ENCODE results near the gene SLC35A1.
A peak's percentile ranks its signal among the peaks of the same experiment; 100 is the strongest.

The SLC35A1 gene

DNA sequence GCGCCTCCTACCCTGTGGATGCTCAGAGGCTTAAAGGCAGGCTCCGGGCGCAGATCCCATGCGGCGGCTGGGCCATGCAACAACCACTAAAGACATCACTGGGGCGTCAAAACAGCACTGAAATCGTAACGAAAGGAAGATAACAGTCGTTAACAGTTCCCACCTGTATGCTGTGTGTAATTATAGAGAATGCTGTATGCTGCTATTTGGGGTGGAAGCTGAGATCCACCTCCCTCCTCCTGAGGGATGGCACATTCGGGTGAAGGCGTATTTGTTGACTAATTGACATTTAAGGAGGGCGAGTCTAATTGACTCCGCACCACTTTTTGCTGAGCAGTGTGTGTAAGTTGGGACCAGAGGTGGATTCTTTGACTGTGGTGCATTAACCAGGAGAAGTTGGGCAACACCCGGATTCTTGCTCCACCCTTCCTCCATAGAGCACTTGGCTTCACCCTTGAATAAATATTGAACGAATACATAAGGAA lies 687 bp downstream of the SLC35A1 start:
- no peak for TF ChIP-seq EZH2phosphoT487 (IDR thresholded peaks at IDR 0.05; ENCODE audit: low read depth)
- TF ChIP-seq, protein P1, sequence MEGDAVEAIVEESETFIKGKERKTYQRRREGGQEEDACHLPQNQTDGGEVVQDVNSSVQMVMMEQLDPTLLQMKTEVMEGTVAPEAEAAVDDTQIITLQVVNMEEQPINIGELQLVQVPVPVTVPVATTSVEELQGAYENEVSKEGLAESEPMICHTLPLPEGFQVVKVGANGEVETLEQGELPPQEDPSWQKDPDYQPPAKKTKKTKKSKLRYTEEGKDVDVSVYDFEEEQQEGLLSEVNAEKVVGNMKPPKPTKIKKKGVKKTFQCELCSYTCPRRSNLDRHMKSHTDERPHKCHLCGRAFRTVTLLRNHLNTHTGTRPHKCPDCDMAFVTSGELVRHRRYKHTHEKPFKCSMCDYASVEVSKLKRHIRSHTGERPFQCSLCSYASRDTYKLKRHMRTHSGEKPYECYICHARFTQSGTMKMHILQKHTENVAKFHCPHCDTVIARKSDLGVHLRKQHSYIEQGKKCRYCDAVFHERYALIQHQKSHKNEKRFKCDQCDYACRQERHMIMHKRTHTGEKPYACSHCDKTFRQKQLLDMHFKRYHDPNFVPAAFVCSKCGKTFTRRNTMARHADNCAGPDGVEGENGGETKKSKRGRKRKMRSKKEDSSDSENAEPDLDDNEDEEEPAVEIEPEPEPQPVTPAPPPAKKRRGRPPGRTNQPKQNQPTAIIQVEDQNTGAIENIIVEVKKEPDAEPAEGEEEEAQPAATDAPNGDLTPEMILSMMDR (IDR thresholded peaks at IDR 0.05; ENCODE audit: low read depth, low read length), result no peak
- H2AFZ ChIP-seq (ENCODE audit: low read depth, low read length), result peak overlapping the region; percentile 98
- H3K4me2 ChIP-seq (ENCODE audit: low read length), result peak overlapping the region; percentile 86

DNA sequence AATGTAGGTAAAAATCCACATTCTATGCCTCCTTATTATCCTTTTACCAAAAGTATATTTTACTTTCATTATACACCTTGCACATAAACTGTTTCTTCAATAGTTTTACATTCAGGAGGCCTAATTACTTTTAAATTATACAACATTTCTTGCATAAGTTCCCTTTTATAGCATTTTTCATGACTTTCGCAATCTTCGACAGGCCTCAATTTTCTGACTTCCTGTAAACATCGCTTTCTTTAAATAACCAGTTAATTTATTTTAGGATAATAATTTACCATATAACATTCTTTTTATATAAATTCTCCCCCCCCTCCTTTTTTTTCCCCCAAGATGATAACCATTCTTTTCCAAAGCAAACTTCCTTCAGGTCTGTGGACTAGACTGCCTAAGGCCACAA lies 9.2 kb downstream of the SLC35A1 start:
- TF ChIP-seq, protein P1 (IDR thresholded peaks at IDR 0.05; ENCODE audit: low read depth, low read length), result no peak
- TF ChIP-seq EZH2phosphoT487 (IDR thresholded peaks at IDR 0.05; ENCODE audit: low read depth), result no peak
- H3K4me3 ChIP-seq (ENCODE audit: low read length), result no peak overlapping the region

More for the DNA sequence above, 687 bp downstream of the SLC35A1 start:
- Histone ChIP-seq H3K9ac (ENCODE audit: low read length) (peak overlapping the region; percentile 85), H3K79me2 (ENCODE audit: low read length) (no peaks in the 10 kb centered on the region), H3K4me1 (ENCODE audit: low read length) (peaks cover 11% of the 10 kb centered on the region), H4K20me1 (ENCODE audit: insufficient read depth, low read length) (no peaks in the 10 kb centered on the region), H3K9me3 (ENCODE audit: insufficient read depth, low read length) (no peaks in the 10 kb centered on the region), H3K4me3 (ENCODE audit: low read length) (peak overlapping the region; percentile 90), H3K27me3 (ENCODE audit: low read depth, low read length) (no peaks in the 10 kb centered on the region), H3K27ac (ENCODE audit: low read length) (peak overlapping the region; percentile 40; the same call in 1 of the 2 replicates), H3K36me3 (replicated peaks; ENCODE audit: low read depth, low read length) (no peaks in the 10 kb centered on the region)

DNA sequence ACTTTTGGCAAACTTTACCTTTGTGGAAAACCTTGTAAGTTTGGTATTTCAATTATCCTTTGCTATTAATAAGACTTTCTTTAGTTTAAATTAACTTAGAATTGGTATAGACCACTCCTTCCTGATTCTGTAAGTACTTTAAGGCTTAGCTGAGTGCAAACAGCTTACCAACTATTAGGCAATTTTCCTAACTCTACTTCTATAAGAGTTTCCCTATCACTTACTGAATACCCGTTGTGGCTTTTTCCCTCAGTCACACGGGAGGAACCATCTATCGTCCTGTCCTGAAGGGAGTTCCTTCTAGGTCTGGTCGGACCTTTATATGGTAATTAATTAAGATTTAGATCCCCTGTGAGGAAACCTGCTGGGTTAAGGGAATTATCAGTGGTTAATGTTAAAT lies 9.6 kb downstream of the SLC35A1 start:
- Histone ChIP-seq H3K4me2 (ENCODE audit: low read length) (no peak overlapping the region), H3K4me1 (ENCODE audit: low read length) (no peaks in the 10 kb centered on the region), H3K9ac (ENCODE audit: low read length) (no peak overlapping the region), H3K27ac (ENCODE audit: low read length) (no peak overlapping the region), H3K79me2 (ENCODE audit: low read length) (no peaks in the 10 kb centered on the region), H3K9me3 (ENCODE audit: insufficient read depth, low read length) (no peaks in the 10 kb centered on the region), H3K4me3 (ENCODE audit: low read length) (no peak overlapping the region), H3K36me3 (replicated peaks; ENCODE audit: low read depth, low read length) (no peaks in the 10 kb centered on the region), H4K20me1 (ENCODE audit: insufficient read depth, low read length) (no peaks in the 10 kb centered on the region), H3K27me3 (ENCODE audit: low read depth, low read length) (no peaks in the 10 kb centered on the region), H2AFZ (ENCODE audit: low read depth, low read length) (no peak overlapping the region)
- TF ChIP-seq EZH2phosphoT487 (IDR thresholded peaks at IDR 0.05; ENCODE audit: low read depth), result no peak
- TF ChIP-seq, protein P1 (IDR thresholded peaks at IDR 0.05; ENCODE audit: low read depth, low read length), result no peak

More for the DNA sequence above, 9.2 kb downstream of the SLC35A1 start:
- Histone ChIP-seq H3K4me2 (ENCODE audit: low read length) (no peak overlapping the region), H4K20me1 (ENCODE audit: insufficient read depth, low read length) (no peaks in the 10 kb centered on the region), H3K36me3 (replicated peaks; ENCODE audit: low read depth, low read length) (no peaks in the 10 kb centered on the region), H3K9me3 (ENCODE audit: insufficient read depth, low read length) (no peaks in the 10 kb centered on the region), H3K27me3 (ENCODE audit: low read depth, low read length) (no peaks in the 10 kb centered on the region), H3K9ac (ENCODE audit: low read length) (no peak overlapping the region), H3K27ac (ENCODE audit: low read length) (no peak overlapping the region), H3K4me1 (ENCODE audit: low read length) (peaks cover 3% of the 10 kb centered on the region), H2AFZ (ENCODE audit: low read depth, low read length) (no peak overlapping the region), H3K79me2 (ENCODE audit: low read length) (no peaks in the 10 kb centered on the region)

DNA sequence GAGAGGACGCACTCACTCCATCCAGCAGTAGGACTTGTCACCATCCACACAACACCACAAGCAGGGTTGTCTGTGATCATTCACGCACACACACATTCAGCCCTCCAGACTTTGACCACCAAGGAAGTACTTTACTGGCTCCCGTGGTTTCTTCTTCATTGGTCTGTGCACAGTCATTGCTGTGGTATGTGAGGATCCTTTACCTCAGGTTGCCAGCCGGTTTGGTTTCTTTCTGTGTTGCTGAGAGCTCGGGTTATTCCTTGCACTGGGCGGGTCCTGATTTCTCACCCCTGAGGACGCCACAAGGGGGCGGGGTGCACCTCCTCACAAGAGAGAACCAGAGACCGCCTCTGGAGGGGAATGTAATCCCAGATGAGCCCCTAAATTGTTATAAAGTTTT lies 11.2 kb downstream of the SLC35A1 start:
- no peak overlapping the region for H3K9ac ChIP-seq (ENCODE audit: low read length)
- no peaks in the 10 kb centered on the region for H3K4me1 ChIP-seq (ENCODE audit: low read length)
- H3K4me3 ChIP-seq (ENCODE audit: low read length), result no peak overlapping the region
- H3K36me3 ChIP-seq (replicated peaks; ENCODE audit: low read depth, low read length), result no peaks in the 10 kb centered on the region
- TF ChIP-seq, protein P1 (IDR thresholded peaks at IDR 0.05; ENCODE audit: low read depth, low read length), result peak; percentile 42
- no peak for TF ChIP-seq EZH2phosphoT487 (IDR thresholded peaks at IDR 0.05; ENCODE audit: low read depth)
- no peak overlapping the region for H3K4me2 ChIP-seq (ENCODE audit: low read length)
- H3K9me3 ChIP-seq (ENCODE audit: insufficient read depth, low read length), result no peaks in the 10 kb centered on the region
- H2AFZ ChIP-seq (ENCODE audit: low read depth, low read length), result no peak overlapping the region
- H3K27me3 ChIP-seq (ENCODE audit: low read depth, low read length), result no peaks in the 10 kb centered on the region
- H3K79me2 ChIP-seq (ENCODE audit: low read length), result no peaks in the 10 kb centered on the region
- no peaks in the 10 kb centered on the region for H4K20me1 ChIP-seq (ENCODE audit: insufficient read depth, low read length)
- H3K27ac ChIP-seq (ENCODE audit: low read length), result no peak overlapping the region

Data from OCI-LY3 (cell line).